HepG2 (cell line): Measurements from ENCODE around the gene WDR43. TPM values are rescaled to one million over a fixed set of nuclear protein-coding genes. Genes with fewer than 3 reads are reported as not detected.

Experiments used
- FOXC1 ChIP-seq: sonication (generic); formaldehyde crosslinking; IDR thresholded peaks from 2 replicates; pipeline ENCODE4 v1.8.0; 2022; ENCODE audit warnings: mild to moderate bottlenecking, missing genetic modification reagents, borderline replicate concordance
- KDM4B ChIP-seq: sonication (generic); formaldehyde crosslinking; IDR thresholded peaks from 2 replicates; pipeline ENCODE4 v1.4.0; 2020; ENCODE audit warnings: missing genetic modification reagents
- MLLT10 ChIP-seq: sonication (generic); formaldehyde crosslinking; IDR thresholded peaks from 2 replicates; pipeline ENCODE4 v1.4.0; 2020; ENCODE audit warnings: missing genetic modification reagents
- MXD4 ChIP-seq: IDR thresholded peaks from 2 replicates; pipeline ENCODE4 v1.6.1; 2016; ENCODE audit warnings: mild to moderate bottlenecking, missing biosample characterization, missing genetic modification reagents
- REL ChIP-seq: sonication (generic); formaldehyde crosslinking; conservative IDR thresholded peaks from 2 replicates; pipeline ENCODE4 v1.8.0; 2022; ENCODE audit warnings: mild to moderate bottlenecking, missing genetic modification reagents, moderate library complexity
- RXRB ChIP-seq: IDR thresholded peaks from 2 replicates; pipeline ENCODE4 v1.6.1; 2016; ENCODE audit warnings: borderline replicate concordance, missing genetic modification reagents, missing compliant biosample characterization
- SNAI1 ChIP-seq: sonication (generic); formaldehyde crosslinking; IDR thresholded peaks from 2 replicates; pipeline ENCODE4 v1.5.0; 2020; ENCODE audit warnings: mild to moderate bottlenecking, missing genetic modification reagents, borderline replicate concordance
- SOX6 ChIP-seq, 2 experiments: fragments of 450-650 bp in 1 of 2; sonication (generic) in 1 of 2; formaldehyde crosslinking in 1 of 2; IDR thresholded peaks; 2 replicates each; pipeline versions ENCODE4 v1.4.0 to v1.6.1; 2017 to 2020; ENCODE audit warnings: antibody characterized with exemption in 1 of 2, mild to moderate bottlenecking in 1 of 2, missing genetic modification reagents in 1 of 2
- ZNF280D ChIP-seq: sonication (generic); formaldehyde crosslinking; IDR thresholded peaks from 2 replicates; pipeline ENCODE4 v1.5.1; 2020; ENCODE audit warnings: mild to moderate bottlenecking, missing genetic modification reagents
- ZNF543 ChIP-seq: sonication (generic); formaldehyde crosslinking; IDR thresholded peaks from 2 replicates; pipeline ENCODE4 v1.4.0; 2020; ENCODE audit warnings: mild to moderate bottlenecking, missing genetic modification reagents
- ZNF589 ChIP-seq: sonication (generic); formaldehyde crosslinking; conservative IDR thresholded peaks from 2 replicates; pipeline ENCODE4 v1.8.0; 2022; ENCODE audit warnings: mild to moderate bottlenecking, moderate library complexity, missing genetic modification reagents
- ZUFSP ChIP-seq: sonication (generic); formaldehyde crosslinking; IDR thresholded peaks from 2 replicates; pipeline ENCODE4 v1.9.0; 2021; ENCODE audit warnings: missing genetic modification reagents, mild to moderate bottlenecking, borderline replicate concordance
- polyA plus RNA-seq, 8 experiments: library from polyadenylated mRNA; depleted of rRNA in 3 of 8; stranded (reverse) in 7 of 8; unstranded in 1 of 8; fragments of >200 nt; fragmentation: Illumina TruSeq in 4 of 8; extraction: Trizol in 4 of 8; gene quantifications; 2 replicates each; pipeline versions ENCODE4 v1.2.1 to v1.2.3, GENCODE V29; 2011 to 2016; ENCODE audit warnings: low read depth in 4 of 8, missing spikeins in 1 of 8, mixed read lengths in 1 of 8; ENCODE audit not compliant: insufficient read depth in 1 of 8
- total RNA-seq, 5 experiments: library from RNA; depleted of rRNA; stranded (reverse); fragments of >200 nt; fragmentation: Illumina TruSeq; extraction: Trizol; gene quantifications; 2 replicates each; pipeline ENCODE4 v1.2.3, GENCODE V29; 2016; ENCODE audit warnings: low read depth in 1 of 5
- TF ChIP-seq, protein P1 (sequence below): sonication (generic); formaldehyde crosslinking; IDR thresholded peaks from 2 replicates; pipeline ENCODE4 v1.9.0; 2022; ENCODE audit warnings: missing genetic modification reagents, mild to moderate bottlenecking, borderline replicate concordance
- TF ChIP-seq, protein P2 (sequence below): sonication (generic); formaldehyde crosslinking; IDR thresholded peaks from 2 replicates; pipeline ENCODE4 v1.5.0; 2020; ENCODE audit warnings: mild to moderate bottlenecking, missing genetic modification reagents, borderline replicate concordance
- TF ChIP-seq, protein P3 (sequence below): sonication (generic); formaldehyde crosslinking; IDR thresholded peaks from 2 replicates; pipeline ENCODE4 v1.4.0; 2020; ENCODE audit warnings: missing genetic modification reagents, borderline replicate concordance

The WDR43 gene
- total and polyA plus RNA-seq, 2 of the 13 experiments (the other 11 are each of a cell fraction or from before 2014, with no cell fraction given): 121 to 167 TPM

- no peak for TF ChIP-seq ZUFSP (CRISPR knock-in tag)
- peak; percentile 99 for TF ChIP-seq MXD4
- no peak; the same call in none of the 2 replicates for TF ChIP-seq ZNF280D (CRISPR knock-in tag)
- TF ChIP-seq, protein P1, sequence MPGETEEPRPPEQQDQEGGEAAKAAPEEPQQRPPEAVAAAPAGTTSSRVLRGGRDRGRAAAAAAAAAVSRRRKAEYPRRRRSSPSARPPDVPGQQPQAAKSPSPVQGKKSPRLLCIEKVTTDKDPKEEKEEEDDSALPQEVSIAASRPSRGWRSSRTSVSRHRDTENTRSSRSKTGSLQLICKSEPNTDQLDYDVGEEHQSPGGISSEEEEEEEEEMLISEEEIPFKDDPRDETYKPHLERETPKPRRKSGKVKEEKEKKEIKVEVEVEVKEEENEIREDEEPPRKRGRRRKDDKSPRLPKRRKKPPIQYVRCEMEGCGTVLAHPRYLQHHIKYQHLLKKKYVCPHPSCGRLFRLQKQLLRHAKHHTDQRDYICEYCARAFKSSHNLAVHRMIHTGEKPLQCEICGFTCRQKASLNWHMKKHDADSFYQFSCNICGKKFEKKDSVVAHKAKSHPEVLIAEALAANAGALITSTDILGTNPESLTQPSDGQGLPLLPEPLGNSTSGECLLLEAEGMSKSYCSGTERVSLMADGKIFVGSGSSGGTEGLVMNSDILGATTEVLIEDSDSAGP (CRISPR knock-in tag): peak; percentile 100
- TF ChIP-seq, protein P2, sequence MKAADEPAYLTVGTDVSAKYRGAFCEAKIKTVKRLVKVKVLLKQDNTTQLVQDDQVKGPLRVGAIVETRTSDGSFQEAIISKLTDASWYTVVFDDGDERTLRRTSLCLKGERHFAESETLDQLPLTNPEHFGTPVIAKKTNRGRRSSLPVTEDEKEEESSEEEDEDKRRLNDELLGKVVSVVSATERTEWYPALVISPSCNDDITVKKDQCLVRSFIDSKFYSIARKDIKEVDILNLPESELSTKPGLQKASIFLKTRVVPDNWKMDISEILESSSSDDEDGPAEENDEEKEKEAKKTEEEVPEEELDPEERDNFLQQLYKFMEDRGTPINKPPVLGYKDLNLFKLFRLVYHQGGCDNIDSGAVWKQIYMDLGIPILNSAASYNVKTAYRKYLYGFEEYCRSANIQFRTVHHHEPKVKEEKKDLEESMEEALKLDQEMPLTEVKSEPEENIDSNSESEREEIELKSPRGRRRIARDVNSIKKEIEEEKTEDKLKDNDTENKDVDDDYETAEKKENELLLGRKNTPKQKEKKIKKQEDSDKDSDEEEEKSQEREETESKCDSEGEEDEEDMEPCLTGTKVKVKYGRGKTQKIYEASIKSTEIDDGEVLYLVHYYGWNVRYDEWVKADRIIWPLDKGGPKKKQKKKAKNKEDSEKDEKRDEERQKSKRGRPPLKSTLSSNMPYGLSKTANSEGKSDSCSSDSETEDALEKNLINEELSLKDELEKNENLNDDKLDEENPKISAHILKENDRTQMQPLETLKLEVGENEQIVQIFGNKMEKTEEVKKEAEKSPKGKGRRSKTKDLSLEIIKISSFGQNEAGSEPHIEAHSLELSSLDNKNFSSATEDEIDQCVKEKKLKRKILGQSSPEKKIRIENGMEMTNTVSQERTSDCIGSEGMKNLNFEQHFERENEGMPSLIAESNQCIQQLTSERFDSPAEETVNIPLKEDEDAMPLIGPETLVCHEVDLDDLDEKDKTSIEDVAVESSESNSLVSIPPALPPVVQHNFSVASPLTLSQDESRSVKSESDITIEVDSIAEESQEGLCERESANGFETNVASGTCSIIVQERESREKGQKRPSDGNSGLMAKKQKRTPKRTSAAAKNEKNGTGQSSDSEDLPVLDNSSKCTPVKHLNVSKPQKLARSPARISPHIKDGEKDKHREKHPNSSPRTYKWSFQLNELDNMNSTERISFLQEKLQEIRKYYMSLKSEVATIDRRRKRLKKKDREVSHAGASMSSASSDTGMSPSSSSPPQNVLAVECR (CRISPR knock-in tag): peak; percentile 96
- peak; percentile 95 for TF ChIP-seq ZNF543 (CRISPR knock-in tag)
- no peak for TF ChIP-seq SOX6 (IDR thresholded peaks at IDR 0.05)
- TF ChIP-seq SOX6 (CRISPR knock-in tag; IDR thresholded peaks at IDR 0.05): peak; percentile 77
- TF ChIP-seq ZNF589: peak; percentile 69; the same call in 1 of the 2 replicates
- TF ChIP-seq KDM4B: peak; percentile 91; the same call in 1 of the 2 replicates
- TF ChIP-seq FOXC1 (CRISPR knock-in tag): 0 out of 2 replicates have a peak, but pooled peaks have one; percentile 88
- TF ChIP-seq SNAI1 (CRISPR knock-in tag): no peak
- peak; percentile 46; the same call in 1 of the 2 replicates for TF ChIP-seq REL
- no peak for TF ChIP-seq MLLT10 (CRISPR knock-in tag)
- TF ChIP-seq, protein P3, sequence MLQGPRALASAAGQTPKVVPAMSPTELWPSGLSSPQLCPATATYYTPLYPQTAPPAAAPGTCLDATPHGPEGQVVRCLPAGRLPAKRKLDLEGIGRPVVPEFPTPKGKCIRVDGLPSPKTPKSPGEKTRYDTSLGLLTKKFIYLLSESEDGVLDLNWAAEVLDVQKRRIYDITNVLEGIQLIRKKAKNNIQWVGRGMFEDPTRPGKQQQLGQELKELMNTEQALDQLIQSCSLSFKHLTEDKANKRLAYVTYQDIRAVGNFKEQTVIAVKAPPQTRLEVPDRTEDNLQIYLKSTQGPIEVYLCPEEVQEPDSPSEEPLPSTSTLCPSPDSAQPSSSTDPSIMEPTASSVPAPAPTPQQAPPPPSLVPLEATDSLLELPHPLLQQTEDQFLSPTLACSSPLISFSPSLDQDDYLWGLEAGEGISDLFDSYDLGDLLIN (CRISPR knock-in tag): no peak
- TF ChIP-seq RXRB: peak; percentile 57
Observed at GRCh38 chr2:28894470-28895188, at the start of gene WDR43 (continued).
